H1 (cell line): Measurements from ENCODE around the gene LPP. TPM values are rescaled to one million over a fixed set of nuclear protein-coding genes. Genes with fewer than 3 reads are reported as not detected.

Experiments
- CTCF ChIA-PET: fragments of 300-600 bp; sonication (Branson Sonifier 250); formaldehyde crosslinking; loops from one replicate; lab custom pipeline; 2021; ENCODE audit not compliant: partially characterized antibody; lab: Charles Lee
- POLR2A ChIA-PET: fragments of 300-600 bp; sonication (Branson Sonifier 250); formaldehyde crosslinking; loops from one replicate; lab custom pipeline; 2021; ENCODE audit warnings: inconsistent platforms; ENCODE audit not compliant: partially characterized antibody; lab: Charles Lee
- DNase-seq, 2 experiments: peaks; one replicate each; pipeline versions ENCODE4 v3.0.0 to v3.0.0-alpha.2; 2010 to 2022; ENCODE audit warnings: low spot score in 2 of 2, low read depth in 1 of 2, mixed read lengths in 1 of 2
- FAIRE-seq: peaks from 2 replicates; lab custom pipeline; 2011; peaks lifted over from hg19 to GRCh38; lab: Jason Lieb, UNC
- H2AFZ ChIP-seq: 2 replicates; pipeline ENCODE4 v1.8.1; 2012; ENCODE audit warnings: low read length, inconsistent platforms
- H2AK5ac ChIP-seq: 2 replicates; pipeline ENCODE4 v1.6.1; 2013; ENCODE audit warnings: low read depth, low read length
- H2BK120ac ChIP-seq: replicated peaks from 2 replicates; pipeline ENCODE3; 2013; ENCODE audit warnings: low read depth, low read length, inconsistent platforms
- H2BK12ac ChIP-seq: 2 replicates; pipeline ENCODE4 v1.6.1; 2013; ENCODE audit warnings: low read depth, low read length
- H2BK15ac ChIP-seq: 2 replicates; pipeline ENCODE4 v1.6.1; 2013; ENCODE audit warnings: low read length
- H2BK20ac ChIP-seq: 2 replicates; pipeline ENCODE4 v1.6.1; 2013; ENCODE audit warnings: low read length
- H2BK5ac ChIP-seq: 2 replicates; pipeline ENCODE4 v1.6.1; 2013; ENCODE audit warnings: low read depth, low read length
- H3K14ac ChIP-seq: 2 replicates; pipeline ENCODE4 v1.6.1; 2013; ENCODE audit warnings: inconsistent platforms; ENCODE audit not compliant: insufficient read length
- H3K18ac ChIP-seq: 2 replicates; pipeline ENCODE4 v1.6.1; 2013; ENCODE audit warnings: low read length; ENCODE audit errors: extremely low read depth
- H3K23ac ChIP-seq: 2 replicates; pipeline ENCODE4 v1.6.1; 2013; ENCODE audit warnings: inconsistent platforms; ENCODE audit not compliant: insufficient read length
- H3K23me2 ChIP-seq: 2 replicates; pipeline ENCODE4 v1.6.1; 2013; ENCODE audit warnings: low read depth, low read length
- H3K27ac ChIP-seq: 2 replicates; pipeline ENCODE4 v1.6.1; 2011; ENCODE audit warnings: low read depth, low read length, inconsistent platforms
- H3K27me3 ChIP-seq, 4 experiments: replicated peaks in 1 of 4; 1 replicate in 1 of 4; 2 replicates in 3 of 4; pipeline versions ENCODE4 v1.6.1 to v1.8.1; 2011 to 2013; ENCODE audit warnings: low read length in 3 of 4, mild to moderate bottlenecking in 3 of 4, inconsistent platforms in 2 of 4, mixed read lengths in 2 of 4, moderate library complexity in 1 of 4; ENCODE audit not compliant: control insufficient read depth in 3 of 4, insufficient read depth in 3 of 4; ENCODE audit errors: extremely low read depth in 1 of 4
- H3K36me3 ChIP-seq, 4 experiments: 2 replicates each; pipeline versions ENCODE4 v1.6.1 to v1.8.1; 2011 to 2013; ENCODE audit warnings: mild to moderate bottlenecking in 4 of 4, low read length in 3 of 4, moderate library complexity in 2 of 4, control low read depth in 1 of 4, inconsistent platforms in 1 of 4; ENCODE audit not compliant: insufficient read depth in 4 of 4, control insufficient read depth in 2 of 4
- H3K4ac ChIP-seq: replicated peaks from 2 replicates; pipeline ENCODE3; 2013; ENCODE audit warnings: low read length, low read depth, mixed read lengths, inconsistent platforms; ENCODE audit not compliant: insufficient read length
- H3K4me1 ChIP-seq, 4 experiments: replicated peaks in 1 of 4; 1 replicate in 1 of 4; 2 replicates in 3 of 4; pipeline versions ENCODE4 v1.6.1 to v1.8.1; 2011 to 2013; ENCODE audit warnings: low read length in 3 of 4, inconsistent platforms in 2 of 4, mixed read lengths in 1 of 4; ENCODE audit not compliant: insufficient read depth in 4 of 4, control insufficient read depth in 3 of 4
- H3K4me2 ChIP-seq, 2 experiments: 2 replicates each; pipeline versions ENCODE4 v1.6.1 to v1.8.1; 2011 to 2013; ENCODE audit warnings: low read depth in 2 of 2, low read length in 2 of 2, control low read depth in 1 of 2, inconsistent platforms in 1 of 2, mild to moderate bottlenecking in 1 of 2; ENCODE audit not compliant: insufficient read depth in 1 of 2
- H3K4me3 ChIP-seq, 4 experiments: fragments of 200-600, 300-600 bp in 1 of 4; sonication (generic), shearing (Covaris generic), sonication (Bioruptor Twin) in 1 of 4; 2 replicates each; pipeline versions ENCODE4 v1.5.1 to v1.8.1; 2011 to 2016; ENCODE audit warnings: low read length in 4 of 4, low read depth in 3 of 4, control low read depth in 2 of 4, inconsistent platforms in 2 of 4, mild to moderate bottlenecking in 2 of 4, mixed read lengths in 1 of 4, moderate library complexity in 1 of 4; ENCODE audit not compliant: insufficient read depth in 2 of 4; ENCODE audit errors: extremely low read depth in 1 of 4
- H3K56ac ChIP-seq: replicated peaks from 2 replicates; pipeline ENCODE3; 2013; ENCODE audit warnings: low read depth, mild to moderate bottlenecking, mixed read lengths, low read length, inconsistent platforms; ENCODE audit not compliant: insufficient read length
- H3K79me1 ChIP-seq: 2 replicates; pipeline ENCODE4 v1.6.1; 2013; ENCODE audit warnings: low read depth, low read length, control low read depth
- H3K79me2 ChIP-seq, 2 experiments: 2 replicates each; pipeline versions ENCODE4 v1.6.1 to v1.8.1; 2012 to 2013; ENCODE audit warnings: low read length in 2 of 2, mild to moderate bottlenecking in 2 of 2, inconsistent platforms in 1 of 2; ENCODE audit not compliant: insufficient read depth in 2 of 2, control insufficient read depth in 1 of 2
- H3K9ac ChIP-seq, 4 experiments: replicated peaks in 1 of 4; 1 replicate in 1 of 4; 2 replicates in 3 of 4; pipeline versions ENCODE4 v1.6.1 to v1.8.1; 2011 to 2013; ENCODE audit warnings: low read depth in 3 of 4, low read length in 3 of 4, control low read depth in 2 of 4, mild to moderate bottlenecking in 2 of 4, moderate library complexity in 2 of 4, inconsistent platforms in 1 of 4; ENCODE audit errors: extremely low read depth in 1 of 4
- H3K9me3 ChIP-seq, 2 experiments: 2 replicates each; pipeline versions ENCODE4 v1.6.1 to v1.8.1; 2012 to 2013; ENCODE audit warnings: mild to moderate bottlenecking in 2 of 2, moderate library complexity in 2 of 2, control low read depth in 1 of 2, inconsistent platforms in 1 of 2, low read depth in 1 of 2, low read length in 1 of 2, mixed read lengths in 1 of 2; ENCODE audit not compliant: insufficient read depth in 2 of 2
- H4K20me1 ChIP-seq, 2 experiments: replicated peaks in 1 of 2; 2 replicates each; pipeline versions ENCODE3 to v1.8.1; 2011 to 2013; ENCODE audit warnings: inconsistent platforms in 2 of 2, low read length in 2 of 2, mild to moderate bottlenecking in 1 of 2; ENCODE audit not compliant: insufficient read depth in 2 of 2, control insufficient read depth in 1 of 2
- H4K5ac ChIP-seq: 2 replicates; pipeline ENCODE4 v1.6.1; 2013; ENCODE audit warnings: low read length, low read depth, mixed read lengths, inconsistent platforms; ENCODE audit not compliant: insufficient read length
- H4K8ac ChIP-seq: 2 replicates; pipeline ENCODE4 v1.8.0; 2013; ENCODE audit warnings: mild to moderate bottlenecking, moderate library complexity, low read length, inconsistent platforms; ENCODE audit not compliant: insufficient read depth; ENCODE audit errors: extremely low read depth
- H4K91ac ChIP-seq: replicated peaks from 2 replicates; pipeline ENCODE3; 2013; ENCODE audit warnings: low read length, mixed read lengths, inconsistent platforms; ENCODE audit not compliant: insufficient read length
- ASH2L ChIP-seq: fragments of 200-600, 300-600 bp; sonication (generic); IDR thresholded peaks from one replicate; pipeline ENCODE4 v1.7.1; 2017; ENCODE audit warnings: low read length
- CHD1 ChIP-seq: IDR thresholded peaks from 2 replicates; pipeline ENCODE4 v1.6.1; 2012; ENCODE audit warnings: low read depth, low read length, improper control_type of control experiment
- CREB1 ChIP-seq: IDR thresholded peaks from 2 replicates; pipeline ENCODE4 v1.6.1; 2012; ENCODE audit warnings: inconsistent platforms
- JUN ChIP-seq: IDR thresholded peaks from 2 replicates; pipeline ENCODE4 v1.6.1; 2011; ENCODE audit warnings: low read depth, mild to moderate bottlenecking, improper control_type of control experiment, low read length
- POLR2AphosphoS5 ChIP-seq: IDR thresholded peaks from 2 replicates; pipeline ENCODE4 v1.6.1; 2011; ENCODE audit warnings: low read depth, low read length
- TAF1 ChIP-seq: IDR thresholded peaks from 2 replicates; pipeline ENCODE4 v1.6.1; 2011; ENCODE audit warnings: mild to moderate bottlenecking, low read depth, low read length
- TBP ChIP-seq: IDR thresholded peaks from 2 replicates; pipeline ENCODE4 v1.6.1; 2011; ENCODE audit warnings: low read depth, low read length, improper control_type of control experiment
- TCF12 ChIP-seq: IDR thresholded peaks from 2 replicates; pipeline ENCODE4 v1.6.1; 2011; ENCODE audit warnings: low read depth, mild to moderate bottlenecking, low read length
- WGBS, 2 experiments: shearing (Covaris generic) in 1 of 2; methylation state at CpG; one replicate each; pipeline versions ENCODE4 v1.1.6 to v1.1.7; 2013 to 2015; ENCODE audit warnings: low lambda C conversion rate in 2 of 2, mixed read lengths in 2 of 2, inconsistent platforms in 1 of 2, low coverage in 1 of 2, missing lambda C conversion rate in 1 of 2; ENCODE audit not compliant: insufficient replicate concordance in 2 of 2, insufficient coverage in 1 of 2, insufficient read length in 1 of 2; ENCODE audit errors: extremely low coverage in 1 of 2, missing lambda C conversion rate in 1 of 2; 5-methylcytosine and 5-hydroxymethylcytosine counted together
- polyA plus RNA-seq, 7 experiments: library from polyadenylated mRNA; depleted of rRNA in 3 of 7; stranded (reverse) in 5 of 7; unstranded in 2 of 7; fragments of >200 nt in 5 of 7; fragments of 200-250 nt in 2 of 7; gene quantifications; 1 replicate in 5 of 7; 2 replicates in 1 of 7; 4 replicates in 1 of 7; pipeline versions ENCODE4 v1.2.1 to v1.2.3, GENCODE V29; 2011 to 2013; ENCODE audit warnings: missing spikeins in 2 of 7, mixed read lengths in 2 of 7
- total RNA-seq: library from RNA; stranded (reverse); fragmentation: NEBNext Ultra II Directional; extraction: Animal tissue kit (Norgen Biotek cat#: 25700); gene quantifications from 2 replicates; pipeline ENCODE4 v1.2.1, GENCODE V29; 2021

The LPP gene
- total and polyA plus RNA-seq, 2 of the 8 experiments (the other 6 are each of a cell fraction or from before 2014, with no cell fraction given): 10.0 to 53.3 TPM

DNA sequence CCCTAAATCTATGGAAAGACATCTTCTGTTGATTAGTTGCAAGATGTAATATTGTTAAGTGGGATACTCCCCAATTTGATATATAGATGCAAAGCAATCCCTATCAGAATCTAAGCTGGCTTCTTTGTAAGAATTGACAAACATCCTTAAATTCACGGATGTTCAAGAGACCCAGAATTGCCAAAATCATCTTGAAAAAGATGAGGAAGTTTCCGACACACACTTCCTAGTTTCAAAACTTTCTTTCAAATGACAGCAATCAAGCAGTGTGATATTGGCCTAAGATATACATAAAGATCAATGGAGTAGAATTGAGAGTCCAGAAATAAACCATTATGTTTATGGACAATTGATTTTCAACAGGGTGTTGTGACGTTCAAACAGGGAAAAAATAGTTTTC is 383.6 kb downstream of the LPP start:
- Histone ChIP-seq H3K9me3 (no peaks in the 10 kb centered on the region), H2BK120ac (no peak overlapping the region), H4K5ac (no peak overlapping the region), H4K91ac (no peak overlapping the region), H3K4me3 (no peak overlapping the region), H2BK15ac (no peak overlapping the region), H3K27ac (no peak overlapping the region), H3K18ac (no peak overlapping the region), H4K8ac (no peak overlapping the region), H3K4ac (no peak overlapping the region), H3K4me1 (0 out of 7 replicates have a peak, but pooled peaks cover 0 to 2% (median 0%) of the 10 kb centered on the region in 4 experiments), H2AK5ac (no peak overlapping the region), H3K9ac (no peak overlapping the region), H4K20me1 (no peaks in the 10 kb centered on the region), H3K23me2 (no peaks in the 10 kb centered on the region), H2BK5ac (no peak overlapping the region), H3K23ac (no peak overlapping the region), H3K27me3 (no peaks in the 10 kb centered on the region), H2BK12ac (no peak overlapping the region), H2AFZ (no peak overlapping the region), H3K4me2 (no peak overlapping the region), H3K14ac (no peak overlapping the region), H3K79me2 (no peaks in the 10 kb centered on the region), H2BK20ac (no peak overlapping the region), H3K56ac (no peak overlapping the region), H3K36me3 (no peaks in the 10 kb centered on the region), H3K79me1 (no peaks in the 10 kb centered on the region)
- ChIA-PET POLR2A (no interaction called here), CTCF (no interaction called here)
- 92% methylated on average over 3 of the region's 3 CpGs; no CpG with 5 or more reads in 1 of the 2 experiments for WGBS, 2 experiments
- TF ChIP-seq POLR2AphosphoS5: no peak
- no peak for TF ChIP-seq CHD1
- no peak for TF ChIP-seq CREB1
- no peak for TF ChIP-seq TCF12
- TF ChIP-seq TAF1: no peak
- no peak for TF ChIP-seq JUN
- no peak for TF ChIP-seq TBP
- TF ChIP-seq ASH2L: no peak
- FAIRE-seq: no peak
- no peak for DNase-seq
